OCI-LY3 (cell line): ENCODE results near the gene GIN1.

Experiments
- CTCF ChIP-seq: fragments of 200-600, 300-600 bp; sonication (generic); IDR thresholded peaks from 2 replicates; pipeline ENCODE4 v1.5.1; 2014; ENCODE audit warnings: antibody characterized with exemption, low read length, low read depth
- EZH2phosphoT487 ChIP-seq: fragments of 200-600 bp; shearing (Covaris generic); IDR thresholded peaks from 2 replicates; pipeline ENCODE4 v1.6.1; 2018; ENCODE audit warnings: antibody characterized with exemption, mixed run types, low read depth

GRCh38 chr5:103132684-103133083 lies 12.7 kb upstream of the GIN1 start:
- TF ChIP-seq CTCF (no peak), EZH2phosphoT487 (no peak)
